GM19099 (cell line): Measurements from ENCODE around the gene GPHN.

Experiments
- POLR2A ChIP-seq: IDR thresholded peaks from 3 replicates; pipeline ENCODE4 v1.6.1; 2011; ENCODE audit warnings: low read depth; ENCODE audit not compliant: insufficient read length; ENCODE audit errors: extremely low read depth

Gene GPHN

DNA sequence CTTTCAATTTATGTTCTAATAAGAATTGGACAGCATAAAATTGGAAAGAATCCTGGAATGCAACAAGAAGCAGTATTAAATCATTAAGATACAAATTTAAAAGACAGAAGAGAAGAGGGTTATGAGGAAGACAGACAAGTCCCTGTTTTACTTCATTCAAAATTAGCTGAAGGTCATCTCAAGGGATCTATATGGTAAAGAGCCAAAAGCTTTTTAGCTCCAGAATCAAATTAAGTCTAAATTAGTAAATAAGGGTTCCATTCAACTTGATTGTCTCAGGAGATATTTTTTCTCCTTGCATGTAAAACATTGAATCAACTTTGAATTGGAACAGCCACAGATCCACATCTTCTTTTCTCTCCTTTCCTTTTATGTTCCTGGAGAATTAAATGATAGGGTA is 14.2 kb upstream of the GPHN start:
- TF ChIP-seq POLR2A: no peak

DNA sequence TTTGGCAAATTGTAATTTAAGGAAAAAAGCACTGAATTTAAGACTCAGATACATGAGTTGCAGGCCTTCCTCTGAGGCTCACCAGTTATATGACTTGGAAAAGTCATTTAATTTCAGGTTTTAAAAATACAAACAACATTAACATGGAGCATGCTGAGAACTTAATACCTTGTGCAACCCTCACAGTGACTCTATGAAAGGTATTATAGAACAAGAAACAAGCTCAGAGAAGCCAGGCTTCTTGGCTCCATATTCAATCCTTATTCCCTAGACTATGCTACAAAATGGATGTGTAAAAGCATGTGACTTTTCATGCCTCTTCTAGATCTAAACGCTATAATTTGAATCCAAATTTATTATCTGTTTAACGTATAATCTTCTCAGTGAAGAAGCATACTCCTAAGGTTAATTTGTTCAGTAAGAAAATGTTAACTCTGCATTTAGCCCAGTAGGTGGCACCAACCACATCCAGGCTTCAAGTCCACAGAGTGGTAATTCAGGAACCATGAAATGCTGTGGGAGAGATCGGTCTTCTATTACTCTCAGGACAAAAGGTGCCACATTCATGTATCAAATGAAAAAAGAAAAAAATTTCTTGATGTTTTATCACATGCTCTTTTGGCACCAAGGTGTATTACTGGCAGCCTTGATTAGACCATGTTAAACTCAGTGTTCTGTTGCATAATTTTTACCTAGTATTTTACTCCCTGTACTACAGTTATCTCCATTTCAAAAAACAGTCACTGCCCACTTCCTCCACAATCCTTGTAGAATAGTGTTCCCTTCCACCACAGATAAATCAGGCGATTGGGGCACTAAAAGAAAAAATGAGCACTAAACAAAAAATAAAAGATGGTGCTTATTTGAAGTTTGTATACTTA is 12.5 kb upstream of the GPHN start:
- no peak for TF ChIP-seq POLR2A

DNA sequence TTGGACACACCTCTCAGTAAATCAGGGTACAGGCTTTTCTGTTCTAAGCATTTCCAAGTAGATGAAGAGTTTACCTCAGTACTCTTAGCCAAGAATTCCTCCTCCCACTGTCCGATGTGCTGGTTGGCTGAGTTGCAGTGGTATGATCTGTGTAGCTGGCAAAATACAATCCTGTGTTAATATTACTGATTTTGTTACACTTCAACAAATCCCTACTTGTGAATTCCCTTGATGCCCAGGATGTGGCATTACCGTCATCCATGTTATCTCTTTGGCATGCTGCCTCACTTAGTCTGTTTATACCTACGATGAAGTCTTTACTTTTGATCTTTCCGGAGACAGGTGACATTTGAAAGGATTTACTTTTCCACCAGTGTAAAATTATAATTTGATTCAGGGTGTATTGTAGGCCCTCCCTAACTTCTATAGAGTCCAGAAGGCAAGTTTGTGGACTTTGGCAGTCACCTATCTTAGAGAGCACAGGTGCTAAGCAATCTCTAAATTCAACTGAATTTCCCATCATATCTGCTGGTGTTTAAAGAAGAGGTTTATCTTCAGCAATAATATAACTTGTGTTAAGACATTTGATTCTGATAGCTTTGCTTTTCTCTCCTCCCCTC is 11.6 kb upstream of the GPHN start:
- TF ChIP-seq POLR2A: no peak

DNA sequence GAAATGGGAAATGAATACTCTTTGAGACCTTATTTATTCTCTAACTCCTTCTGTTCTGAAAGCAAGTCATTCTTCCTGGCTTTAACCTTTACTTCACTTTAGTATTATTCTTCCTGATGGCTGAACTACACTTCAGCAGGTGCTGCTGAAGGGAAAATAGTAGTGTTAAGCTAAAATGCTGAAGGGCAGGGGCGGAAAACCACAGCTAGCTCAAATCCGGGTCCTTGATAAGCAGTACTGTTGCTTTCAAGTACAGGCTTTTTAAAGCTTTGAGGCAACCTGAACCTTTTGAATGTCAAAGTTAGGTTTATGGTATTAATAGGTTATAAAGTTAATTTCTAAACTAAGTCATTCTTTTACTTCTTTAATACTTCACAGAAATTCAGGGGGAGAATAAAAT is 11.0 kb upstream of the GPHN start:
- no peak for TF ChIP-seq POLR2A

DNA sequence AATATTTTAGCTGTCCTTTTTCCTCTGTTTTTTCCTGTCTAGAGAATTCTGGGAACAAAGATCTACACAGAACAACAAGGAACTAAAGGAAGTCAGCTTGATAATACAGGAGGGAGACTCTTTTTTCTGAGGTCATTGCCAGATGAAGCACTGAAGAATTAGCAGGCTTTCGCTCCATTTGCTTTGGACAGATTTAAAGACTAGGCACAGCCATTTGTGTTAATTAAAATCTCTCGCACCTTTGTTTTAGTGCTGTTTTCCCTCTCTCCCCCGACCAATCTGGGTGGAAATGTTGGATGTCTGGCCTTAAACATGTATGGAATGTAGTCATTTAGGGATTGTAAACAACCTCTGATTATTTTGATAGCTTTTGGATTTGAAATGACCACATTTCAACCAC is 9.6 kb upstream of the GPHN start:
- no peak for TF ChIP-seq POLR2A

DNA sequence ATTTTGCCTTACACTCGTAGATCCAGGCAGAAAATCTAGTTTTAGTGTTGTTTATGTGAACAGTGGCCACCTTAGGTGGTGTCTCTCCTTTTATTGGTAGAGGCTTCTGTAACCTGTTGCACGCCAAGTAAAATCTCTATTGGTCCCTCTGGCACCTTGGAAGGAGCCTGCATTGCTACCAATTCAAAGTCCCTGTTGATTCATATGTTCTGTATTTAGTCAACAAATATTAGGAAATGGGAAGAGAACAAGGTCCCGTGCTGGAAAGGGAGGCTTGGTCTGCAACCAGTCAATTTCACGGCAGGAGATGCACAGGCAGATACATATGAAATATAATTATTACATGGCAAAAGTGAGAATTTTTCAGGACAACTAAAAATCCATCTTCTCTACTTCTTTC is 6.4 kb upstream of the GPHN start:
- TF ChIP-seq POLR2A: no peak

DNA sequence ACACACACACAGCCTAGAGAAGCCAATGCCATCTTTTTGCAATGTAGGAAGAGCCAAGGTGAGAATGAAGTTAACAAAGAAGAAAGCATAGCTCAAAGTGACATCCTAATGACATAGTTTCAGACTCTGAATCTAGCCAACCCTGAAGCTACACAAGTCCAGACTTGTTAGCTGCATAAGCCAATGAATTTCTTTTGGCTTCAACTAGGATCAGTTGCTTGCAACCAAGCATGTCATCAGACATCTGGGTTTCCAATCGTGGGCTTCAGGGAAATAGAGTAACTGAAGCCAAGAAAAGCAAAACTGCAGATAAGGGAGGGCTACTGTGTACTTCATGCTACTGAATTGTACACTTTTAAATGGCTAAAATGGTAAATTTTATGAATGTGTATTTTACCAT is 4.4 kb upstream of the GPHN start:
- no peak for TF ChIP-seq POLR2A

DNA sequence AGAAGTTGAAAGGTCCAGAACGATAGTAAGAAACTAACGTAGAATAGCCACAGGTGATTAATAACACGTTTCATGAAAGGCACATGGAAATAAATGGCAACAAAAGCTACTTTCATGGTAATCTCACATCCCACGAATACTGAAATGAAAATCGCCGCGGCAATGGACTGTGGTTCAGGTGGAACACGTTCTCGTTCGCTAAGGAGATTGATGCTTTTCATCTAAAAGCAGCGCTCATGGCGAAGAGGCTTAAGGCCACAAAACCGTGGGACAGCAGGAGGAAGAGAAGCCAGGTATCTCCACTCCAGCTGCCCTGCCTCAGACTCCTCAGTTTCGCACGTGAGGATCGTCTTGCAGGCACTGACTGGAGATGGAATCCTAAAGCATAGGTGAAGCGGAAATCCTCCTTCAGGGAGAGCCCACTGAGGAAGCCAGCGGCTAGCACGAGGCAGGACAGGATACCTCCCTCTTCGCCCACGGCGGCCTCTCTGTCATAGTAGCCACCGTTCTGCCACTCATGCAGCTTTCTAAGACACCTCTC is 696 bp upstream of the GPHN start:
- no peak for TF ChIP-seq POLR2A

DNA sequence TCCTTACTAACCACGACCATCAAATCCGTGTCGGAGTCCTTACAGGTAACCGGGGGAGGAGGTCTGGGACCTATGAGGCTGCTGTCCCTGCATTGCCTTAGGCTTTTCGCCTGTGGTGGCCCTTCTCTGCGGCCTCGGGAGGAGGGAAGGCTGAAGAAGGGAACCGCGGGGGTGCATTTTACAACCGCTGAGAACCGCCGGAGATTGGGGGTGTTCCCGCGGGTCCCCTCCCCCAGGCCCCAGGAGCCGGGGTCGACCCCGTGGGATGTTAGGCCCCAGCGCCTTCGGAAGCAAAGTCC is 549 bp downstream of the GPHN start:
- no peak for TF ChIP-seq POLR2A

DNA sequence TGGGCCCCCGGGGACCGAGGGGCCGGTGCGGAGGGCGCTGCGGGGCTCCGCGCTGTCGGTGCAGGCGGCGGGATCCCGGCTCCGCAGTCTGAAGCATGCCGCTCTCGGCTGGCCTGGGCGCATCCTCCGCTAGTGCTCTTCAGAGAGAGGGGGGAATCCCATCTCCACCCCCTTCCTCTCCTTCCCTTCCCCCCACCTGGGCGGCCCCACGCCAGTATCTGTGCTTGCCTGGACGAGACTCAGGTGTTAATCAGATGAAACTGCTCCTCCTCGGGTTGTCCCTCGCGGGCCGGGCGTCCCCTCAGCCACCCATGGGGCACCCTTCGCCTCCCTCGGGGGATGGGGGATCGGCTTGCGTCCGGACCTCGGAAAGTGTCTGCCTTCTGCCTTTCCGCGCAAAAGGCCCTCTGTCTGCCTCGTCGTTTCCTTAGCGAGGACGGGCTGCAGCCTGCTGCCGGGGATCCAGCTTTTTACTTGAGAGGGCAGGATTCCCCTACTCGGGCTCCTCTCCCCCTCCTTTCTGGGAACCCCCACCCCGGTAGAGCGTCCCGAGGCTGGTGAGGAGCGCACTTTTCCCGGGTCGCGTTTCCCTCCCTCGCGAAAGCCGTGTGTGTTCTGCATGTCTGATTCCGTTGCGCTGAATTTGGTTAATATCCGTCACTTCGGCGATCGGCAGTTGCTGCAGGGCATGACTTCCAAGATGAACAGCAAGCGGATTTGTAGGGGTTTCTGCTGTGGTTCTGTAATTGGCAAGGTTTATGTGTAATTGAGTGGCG is 1.1 kb downstream of the GPHN start:
- peak; percentile 54 for TF ChIP-seq POLR2A

DNA sequence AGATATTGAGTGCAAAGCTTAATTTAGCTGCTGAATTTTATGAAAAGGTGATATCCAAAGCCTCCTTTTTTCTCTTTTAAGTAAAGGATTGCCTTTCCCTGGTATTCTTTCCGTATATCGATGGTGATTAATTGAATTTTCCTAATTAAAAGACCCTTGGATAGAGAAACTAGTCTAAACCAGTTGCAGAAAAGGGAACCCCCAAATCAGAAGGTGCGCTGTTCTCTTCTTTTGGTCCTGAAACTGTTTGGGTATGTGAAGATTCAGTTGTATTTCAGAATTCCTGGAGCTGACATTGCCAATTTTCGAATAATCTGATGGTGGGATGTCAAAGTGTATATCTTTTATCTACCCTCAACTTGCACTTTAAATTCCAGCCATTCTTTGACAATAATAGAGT is 1.9 kb downstream of the GPHN start:
- TF ChIP-seq POLR2A: no peak

DNA sequence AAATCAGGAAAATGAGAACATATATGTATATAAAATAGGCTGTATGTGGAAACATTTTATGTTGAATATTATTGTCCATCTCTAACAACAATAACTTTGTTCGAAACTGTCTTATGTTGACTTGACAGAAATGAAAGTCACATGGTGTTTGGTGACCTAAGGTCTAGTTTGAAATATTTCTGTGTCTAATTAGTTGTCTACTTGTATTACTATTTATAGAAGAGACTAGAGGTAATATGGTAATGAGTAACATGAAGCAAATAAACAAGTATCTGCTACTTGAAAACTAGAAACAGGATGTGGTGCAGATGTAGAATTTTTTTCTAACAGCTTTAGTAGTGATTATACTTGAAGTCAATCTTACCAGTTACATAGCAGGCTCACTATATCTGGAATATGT is 3.9 kb downstream of the GPHN start:
- no peak for TF ChIP-seq POLR2A

DNA sequence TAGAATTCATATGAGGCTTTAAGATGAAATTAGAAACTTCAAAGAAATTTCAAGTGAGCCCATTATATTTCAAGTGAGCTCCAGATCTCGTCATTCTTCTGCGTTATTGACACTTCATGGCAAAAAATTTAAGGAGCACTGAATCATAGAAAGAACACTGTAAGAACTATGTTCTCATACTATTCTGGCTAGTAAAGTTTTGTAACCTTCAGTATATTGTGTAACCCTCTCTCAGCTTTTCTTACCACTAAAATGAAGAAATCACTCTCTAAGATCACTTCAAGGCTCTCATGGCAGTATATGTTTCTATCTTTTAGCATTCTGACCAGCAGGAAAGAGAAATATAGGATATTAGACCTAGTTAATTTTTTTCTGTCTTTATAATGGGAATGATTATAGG is 6.3 kb downstream of the GPHN start:
- TF ChIP-seq POLR2A: no peak

DNA sequence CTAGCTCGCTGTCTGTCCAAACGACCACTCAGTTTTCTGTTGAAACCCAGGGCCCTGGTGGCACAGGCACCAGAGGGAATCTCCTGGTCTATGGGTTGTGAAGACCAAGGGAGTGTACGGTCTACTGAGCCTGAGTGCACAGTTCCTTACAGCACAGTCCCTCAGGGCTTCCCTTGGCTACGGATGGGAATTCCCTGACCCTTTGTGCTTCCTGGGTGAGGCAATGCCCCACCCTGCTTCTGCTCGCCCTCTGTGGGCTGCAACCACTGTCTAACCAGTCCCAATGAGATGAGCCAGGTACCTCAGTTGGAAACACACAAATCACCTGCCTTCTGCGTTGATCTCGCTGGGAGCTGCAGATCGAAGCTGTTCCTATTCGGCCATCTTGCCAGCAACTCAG is 22.6 kb downstream of the GPHN start:
- no peak for TF ChIP-seq POLR2A

DNA sequence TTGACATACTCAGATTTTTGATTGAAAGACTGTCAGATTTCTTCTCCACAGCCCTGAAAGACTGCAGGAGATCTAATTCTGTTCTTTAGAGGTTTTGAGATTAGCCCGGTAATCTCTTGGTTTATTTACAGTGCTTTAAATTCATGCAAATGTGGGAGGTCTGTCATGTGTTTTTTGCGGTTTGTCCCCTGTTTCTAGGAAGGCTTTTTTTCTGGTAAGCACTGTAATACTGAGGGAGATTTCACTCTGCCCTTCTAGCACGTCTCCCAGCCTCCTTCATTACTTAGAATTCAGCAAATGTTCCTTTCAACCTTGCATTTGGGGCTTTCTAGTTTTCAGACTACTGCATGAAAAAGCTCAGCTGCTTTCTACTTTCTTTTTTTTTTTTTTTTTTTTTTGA is 31.1 kb downstream of the GPHN start:
- no peak for TF ChIP-seq POLR2A

DNA sequence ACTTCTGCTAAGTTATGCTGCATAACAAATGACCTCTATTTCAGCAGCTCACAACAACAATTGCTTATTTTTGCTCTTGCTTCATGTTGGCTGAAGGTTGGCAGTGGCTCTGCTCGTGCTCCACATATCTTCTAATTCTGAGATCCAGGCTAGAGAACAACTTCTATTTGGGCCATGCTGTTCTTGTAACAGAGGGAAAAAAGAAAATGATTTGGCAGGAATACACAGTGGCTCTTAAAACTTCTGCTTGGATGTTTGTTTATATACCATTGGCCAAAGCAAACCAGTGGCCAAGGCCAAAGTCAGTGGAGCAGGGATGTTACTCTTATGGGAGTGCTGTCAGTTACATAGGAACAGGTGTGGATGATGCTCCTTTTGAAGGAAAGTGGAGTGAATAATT is 32.1 kb downstream of the GPHN start:
- TF ChIP-seq POLR2A: no peak
